ENCODE measurements around the gene SGK2. TPM values are rescaled to one million over a fixed set of nuclear protein-coding genes. Genes with fewer than 3 reads are reported as not detected.
A peak's percentile ranks its signal among the peaks of the same experiment; 100 is the strongest.

Gene SGK2
- total RNA-seq, 4 donors from 2014 or later = 1.8 to 13.6 (median 5.3) TPM

- WGBS, 2 donors = 76 to 83% methylated on average over 5 of the region's 5 CpGs
- no peak for DNase-seq (ENCODE audit: low spot score in 2 of 2)
- no peak overlapping the region for H3K4me3 ChIP-seq (ENCODE audit: low read depth, poor library complexity, severe bottlenecking)
- intact Hi-C loops (cut with DNase I; ENCODE audit: low total_unique reads) = no loop called here
- no peak for TF ChIP-seq CTCF (IDR thresholded peaks at IDR 0.05)
- TF ChIP-seq POLR2A (IDR thresholded peaks at IDR 0.05) = no peak
Measured at GRCh38 chr20:43548273-43548880, 10.4 kb upstream of the SGK2 start.

- intact Hi-C loops (cut with DNase I; ENCODE audit: low total_unique reads) = no loop called here
- no peak for DNase-seq (ENCODE audit: low spot score in 2 of 2)
- TF ChIP-seq POLR2A (IDR thresholded peaks at IDR 0.05) = no peak
- no peak for TF ChIP-seq CTCF (IDR thresholded peaks at IDR 0.05)
- no peak overlapping the region for H3K4me3 ChIP-seq (ENCODE audit: low read depth, poor library complexity, severe bottlenecking)
- WGBS, 2 donors = 91 to 95% methylated on average over 4 of the region's 4 CpGs
Measured at GRCh38 chr20:43549416-43550065, 9.3 kb upstream of the SGK2 start.

- no peak for DNase-seq (ENCODE audit: low spot score in 2 of 2)
- 87 to 97% methylated on average over 2 of the region's 2 CpGs for WGBS, 2 donors
- intact Hi-C loops (cut with DNase I; ENCODE audit: low total_unique reads) = no loop called here
- H3K4me3 ChIP-seq (ENCODE audit: low read depth, poor library complexity, severe bottlenecking) = no peak overlapping the region
- no peak for TF ChIP-seq CTCF (IDR thresholded peaks at IDR 0.05)
- TF ChIP-seq POLR2A (IDR thresholded peaks at IDR 0.05) = no peak
Measured at GRCh38 chr20:43550456-43550855, 8.4 kb upstream of the SGK2 start.

GRCh38 chr20:43554369-43554768 lies 4.5 kb upstream of the SGK2 start:
- WGBS, 2 donors = 79 to 83% methylated on average over 3 of the region's 3 CpGs
- TF ChIP-seq POLR2A (IDR thresholded peaks at IDR 0.05) (no peak), CTCF (IDR thresholded peaks at IDR 0.05) (no peak)

GRCh38 chr20:43559147-43559987 lies 540 bp downstream of the SGK2 start:
- TF ChIP-seq POLR2A (IDR thresholded peaks at IDR 0.05) (no peak), CTCF (IDR thresholded peaks at IDR 0.05) (peak in 1 of 3 donors; percentile 30)
- H3K4me3 ChIP-seq (ENCODE audit: low read depth, poor library complexity, severe bottlenecking) = no peak overlapping the region
- 84 to 85% methylated on average over 8 of the region's 8 CpGs for WGBS, 2 donors
- intact Hi-C loops (cut with DNase I; ENCODE audit: low total_unique reads) = no loop called here
- no peak for DNase-seq (ENCODE audit: low spot score in 2 of 2)

More at GRCh38 chr20:43554369-43554768, 4.5 kb upstream of the SGK2 start:
- intact Hi-C loops (cut with DNase I; ENCODE audit: low total_unique reads) = no loop called here
- H3K4me3 ChIP-seq (ENCODE audit: low read depth, poor library complexity, severe bottlenecking) = no peak overlapping the region
- DNase-seq (ENCODE audit: low spot score in 2 of 2) = no peak
